ENCODE measurements around the gene FGL2.
"Not testable (repeated sequence)": the region's sequence is repeated elsewhere in the genome, so short reads cannot be mapped to it uniquely, and the experiment has no call there.

The FGL2 gene

DNA sequence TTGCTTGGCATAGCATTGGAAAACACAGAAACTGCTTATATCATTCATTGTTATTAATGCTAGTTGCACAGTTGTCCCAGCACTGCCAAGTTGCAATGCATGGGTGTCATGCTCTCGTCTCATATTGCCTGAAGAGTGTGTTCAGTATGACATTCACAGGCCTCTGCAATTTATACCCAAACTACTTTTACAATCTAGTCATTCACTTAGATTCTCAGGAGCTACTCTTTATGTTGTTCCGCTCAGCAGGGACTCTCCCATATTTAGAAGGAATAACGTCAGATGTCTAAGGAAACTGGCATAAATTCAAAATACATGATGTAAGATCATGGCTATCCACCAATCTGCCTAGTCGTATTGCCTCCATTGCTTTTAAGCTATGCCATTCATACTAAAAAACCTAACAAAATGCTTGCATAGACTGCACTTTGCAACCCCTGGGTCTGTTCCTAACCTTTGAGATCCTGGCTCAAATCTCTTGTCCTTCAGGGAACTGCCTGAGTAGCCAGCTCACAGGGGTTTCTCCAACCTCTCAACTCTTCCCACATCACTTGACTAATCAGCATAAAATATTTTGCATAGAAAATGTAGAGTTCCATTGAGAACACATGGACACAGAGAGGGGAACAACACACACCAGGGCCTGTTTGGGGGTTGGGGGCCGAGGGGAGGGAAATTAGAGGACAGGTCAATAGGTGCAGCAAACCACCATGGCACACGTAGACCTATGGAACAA lies 27.0 kb downstream of the FGL2 start:
- DNase-seq (ENCODE audit: low read depth, low spot score); H3K27ac ChIP-seq: not testable (repeated sequence)

DNA sequence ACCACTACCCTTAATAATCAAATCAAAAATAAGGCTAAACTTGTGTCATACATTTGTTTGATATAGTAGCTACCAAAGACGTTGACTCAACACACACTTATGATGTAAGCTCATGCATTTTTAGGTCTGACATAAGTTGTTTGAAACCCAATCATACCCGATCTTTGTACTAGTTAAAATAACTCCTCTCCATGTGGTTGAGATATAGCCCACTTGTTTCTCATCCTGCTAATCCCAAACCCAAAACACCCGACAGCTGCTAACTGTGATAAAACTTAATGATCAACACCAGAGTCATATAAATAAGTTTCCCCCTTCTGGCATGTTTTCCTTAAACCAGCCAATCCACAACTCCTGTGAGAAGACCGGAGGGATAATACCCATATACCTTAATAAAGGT lies 28.5 kb downstream of the FGL2 start:
- not testable (repeated sequence) for DNase-seq (ENCODE audit: low read depth, low spot score); H3K27ac ChIP-seq

DNA sequence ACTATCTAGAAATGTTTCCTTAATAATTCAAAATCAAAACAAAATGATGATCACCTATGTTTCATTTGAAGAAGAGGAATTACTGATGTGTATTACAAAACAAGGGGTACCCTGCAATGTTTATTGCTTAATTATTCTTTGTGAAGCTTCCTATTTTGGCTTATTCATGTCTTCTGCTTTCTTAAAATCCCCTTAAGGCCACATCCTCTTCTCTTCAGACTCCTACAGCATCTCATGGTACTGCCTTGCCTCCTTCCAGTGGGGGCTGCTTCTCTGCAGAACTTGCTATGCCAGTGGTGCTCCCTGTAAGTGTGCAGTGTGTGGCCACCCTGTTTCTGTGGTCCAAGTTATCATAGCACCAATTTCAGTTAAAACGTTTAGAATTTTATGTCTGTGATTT lies 42.2 kb downstream of the FGL2 start:
- H3K27ac ChIP-seq, result no peak overlapping the region
- DNase-seq (ENCODE audit: low read depth, low spot score), result no peak

DNA sequence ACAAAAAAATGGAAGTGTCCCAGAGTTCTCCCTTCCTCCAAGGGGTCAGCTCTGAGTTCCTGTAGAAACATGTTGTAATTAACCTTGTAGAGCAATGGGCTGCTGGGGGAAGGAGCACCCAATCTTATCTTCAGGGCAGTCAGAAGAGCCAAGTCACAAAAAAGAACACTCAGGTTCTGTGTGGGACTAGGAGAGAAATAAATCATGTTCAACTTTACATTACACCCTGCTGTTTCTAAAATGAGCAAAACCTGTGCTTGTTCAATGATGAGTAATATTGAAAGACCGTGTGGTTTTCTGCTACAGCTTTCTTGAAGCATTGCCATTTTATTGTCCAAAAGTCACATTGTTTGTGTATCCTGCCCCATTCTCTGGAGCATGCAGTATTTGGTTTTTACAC lies 42.6 kb downstream of the FGL2 start:
- DNase-seq (ENCODE audit: low read depth, low spot score), result not testable (repeated sequence)
- H3K27ac ChIP-seq, result peak overlapping the region; percentile 56

DNA sequence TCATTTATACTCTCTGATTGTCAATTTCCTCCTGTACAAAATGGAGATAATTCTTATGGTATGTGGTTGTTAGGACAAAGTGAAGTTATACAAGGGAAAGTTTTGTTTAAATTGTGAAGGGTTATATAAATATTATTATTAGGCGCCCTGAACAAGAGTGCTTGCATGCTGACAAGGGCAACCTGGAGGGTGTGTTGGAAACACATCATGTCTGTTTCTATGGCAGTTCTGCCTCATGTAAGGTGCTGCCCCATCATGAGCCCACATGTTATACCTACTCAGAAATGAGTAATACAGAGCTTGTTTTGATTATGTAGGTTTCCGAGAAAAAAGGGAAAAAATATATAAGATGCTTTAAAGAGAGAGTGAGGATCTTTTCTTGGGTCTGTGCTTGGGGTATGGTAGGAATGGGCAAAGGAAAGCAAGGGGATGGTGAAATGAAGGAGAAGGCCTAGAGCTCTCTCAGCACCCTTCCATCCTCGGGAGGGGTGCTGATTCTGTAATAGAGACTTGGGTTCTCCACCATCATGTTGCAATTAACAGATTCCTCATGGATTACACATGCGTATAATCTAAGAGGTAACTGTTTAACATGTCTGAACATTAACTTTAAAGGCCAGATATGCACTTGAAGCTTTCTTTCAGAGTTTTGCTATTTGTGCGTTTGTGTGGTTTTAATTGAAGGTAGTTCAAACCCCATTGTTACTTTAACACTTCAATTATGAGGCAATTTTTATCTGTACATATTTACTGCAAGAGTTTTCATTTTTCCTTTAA lies 43.8 kb downstream of the FGL2 start:
- not testable (repeated sequence) for DNase-seq (ENCODE audit: low read depth, low spot score)
- H3K27ac ChIP-seq, result peak overlapping the region; percentile 56

DNA sequence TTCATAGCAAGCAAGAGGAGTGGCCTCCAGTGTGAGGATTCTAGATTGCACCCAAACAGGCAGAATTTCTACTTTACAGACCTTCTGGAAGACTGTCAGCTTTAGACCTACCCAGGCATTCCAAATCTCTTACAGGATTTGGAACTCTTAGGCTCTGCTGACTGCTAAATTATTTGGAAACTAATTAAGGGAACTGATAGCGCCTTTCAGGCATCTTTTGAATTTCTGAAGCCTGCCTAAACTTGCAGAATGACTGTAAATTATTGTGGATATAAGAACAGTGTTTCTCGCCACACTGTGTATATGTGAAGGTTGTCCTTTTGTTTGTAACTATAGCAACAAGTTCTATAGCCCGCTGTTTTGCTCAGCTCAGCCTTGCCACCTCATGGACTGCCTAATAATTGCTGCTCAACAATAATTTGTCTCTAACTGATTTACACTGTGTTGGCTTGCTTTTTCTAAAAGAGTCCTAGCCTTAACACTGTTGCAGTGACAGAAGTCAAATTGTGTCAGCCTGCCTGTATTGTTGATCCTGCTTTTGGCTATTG lies 44.6 kb downstream of the FGL2 start:
- not testable (repeated sequence) for DNase-seq (ENCODE audit: low read depth, low spot score); H3K27ac ChIP-seq

DNA sequence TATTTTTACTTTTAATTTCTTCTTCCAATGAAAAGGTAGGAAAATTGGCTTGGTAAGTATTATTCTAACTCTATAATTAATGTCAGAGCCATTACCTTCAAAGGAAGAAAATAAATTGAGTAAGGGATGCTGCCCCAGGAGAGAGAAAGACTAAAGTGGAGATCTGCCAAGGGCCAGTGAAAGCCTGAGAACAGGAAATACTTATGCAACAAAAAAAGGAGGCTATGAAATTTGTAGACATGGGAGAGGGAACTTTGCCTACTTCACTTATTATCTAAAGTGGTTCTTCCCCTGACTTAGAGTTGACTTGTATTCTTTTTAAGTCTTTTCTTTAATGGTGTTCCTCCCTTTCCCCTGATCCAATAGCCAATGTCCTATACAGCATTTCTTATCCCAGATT lies 47.4 kb downstream of the FGL2 start:
- H3K27ac ChIP-seq; DNase-seq (ENCODE audit: low read depth, low spot score): not testable (repeated sequence)
